ENCODE measurements around the gene SRGAP1. TPM values are rescaled to one million over a fixed set of nuclear protein-coding genes. Genes with fewer than 3 reads are reported as not detected.
A peak's percentile ranks its signal among the peaks of the same experiment; 100 is the strongest.
"Not testable (repeated sequence)": the region's sequence is repeated elsewhere in the genome, so short reads cannot be mapped to it uniquely, and the experiment has no call there.

Gene SRGAP1
- total RNA-seq, 3 donors from 2014 or later (not counting 1 experiment from before 2014, with no cell fraction given): 0.10 to 0.49 (median 0.16) TPM

- H3K4me3 ChIP-seq (ENCODE audit: low read length): no peak overlapping the region
- Mint-ChIP-seq H3K9me3 (no peaks in the 10 kb centered on the region), H3K27me3 (ENCODE audit: low read depth in 2 of 2) (peaks cover 5 to 9% of the 10 kb centered on the region in 2 donors), H3K4me3 (no peak overlapping the region), H3K36me3 (no peaks in the 10 kb centered on the region), H3K4me1 (no peaks in the 10 kb centered on the region), H3K27ac (no peak overlapping the region)
- intact Hi-C loops (cut with micrococcal nuclease): no loop called here
- no peak overlapping the region for H3K27ac ChIP-seq (ENCODE audit: low read length)
- H3K9me3 ChIP-seq (ENCODE audit: control insufficient read depth, insufficient read depth, low read length): no peaks in the 10 kb centered on the region
- DNase-seq (no peak), ATAC-seq (no peak)
- peaks cover 2% of the 10 kb centered on the region for H3K27me3 ChIP-seq (ENCODE audit: control insufficient read depth, insufficient read depth, low read length)
- no peaks in the 10 kb centered on the region for H3K4me1 ChIP-seq (ENCODE audit: control insufficient read depth, insufficient read depth, low read length)
- H3K36me3 ChIP-seq (ENCODE audit: control insufficient read depth, insufficient read depth, low read length): no peaks in the 10 kb centered on the region
- TF ChIP-seq CTCF (IDR thresholded peaks at IDR 0.05): no peak
- WGBS (ENCODE audit: insufficient coverage): 88% methylated on average over 2 of the region's 3 CpGs
Measured at GRCh38 chr12:63836936-63837335, 7.6 kb upstream of the SRGAP1 start.

GRCh38 chr12:63838411-63838810 is 6.1 kb upstream of the SRGAP1 start:
- Histone ChIP-seq H3K4me1 (ENCODE audit: control insufficient read depth, insufficient read depth, low read length) (peaks cover 4% of the 10 kb centered on the region), H3K9me3 (ENCODE audit: control insufficient read depth, insufficient read depth, low read length) (no peaks in the 10 kb centered on the region), H3K36me3 (ENCODE audit: control insufficient read depth, insufficient read depth, low read length) (no peaks in the 10 kb centered on the region), H3K4me3 (ENCODE audit: low read length) (no peak overlapping the region), H3K27ac (ENCODE audit: low read length) (no peak overlapping the region), H3K27me3 (ENCODE audit: control insufficient read depth, insufficient read depth, low read length) (peaks cover 2% of the 10 kb centered on the region)
- no peaks in the 10 kb centered on the region for H3K9me3 Mint-ChIP-seq
- intact Hi-C loops (cut with micrococcal nuclease): no loop called here
- DNase-seq: no peak
- no peak overlapping the region for H3K4me3 Mint-ChIP-seq
- 80% methylated on average over 9 of the region's 9 CpGs for WGBS (ENCODE audit: insufficient coverage)
- no peaks in the 10 kb centered on the region for H3K36me3 Mint-ChIP-seq
- no peak for TF ChIP-seq CTCF (IDR thresholded peaks at IDR 0.05)
- no peaks in the 10 kb centered on the region for H3K4me1 Mint-ChIP-seq
- ATAC-seq: no peak
- H3K27ac Mint-ChIP-seq: no peak overlapping the region
- H3K27me3 Mint-ChIP-seq (ENCODE audit: low read depth in 2 of 2): peaks cover 0 to 4% of the 10 kb centered on the region in 2 donors

GRCh38 chr12:63841011-63841410 is 3.5 kb upstream of the SRGAP1 start:
- Histone ChIP-seq H3K27me3 (ENCODE audit: control insufficient read depth, insufficient read depth, low read length) (peaks cover 2% of the 10 kb centered on the region), H3K9me3 (ENCODE audit: control insufficient read depth, insufficient read depth, low read length) (no peaks in the 10 kb centered on the region), H3K36me3 (ENCODE audit: control insufficient read depth, insufficient read depth, low read length) (no peaks in the 10 kb centered on the region), H3K4me3 (ENCODE audit: low read length) (no peak overlapping the region), H3K27ac (ENCODE audit: low read length) (no peak overlapping the region), H3K4me1 (ENCODE audit: control insufficient read depth, insufficient read depth, low read length) (peaks cover 11% of the 10 kb centered on the region)
- no peak for ATAC-seq
- intact Hi-C loops (cut with micrococcal nuclease): no loop called here
- Mint-ChIP-seq H3K27ac (no peak overlapping the region), H3K4me3 (no peak overlapping the region), H3K27me3 (ENCODE audit: low read depth in 2 of 2) (peaks cover 10 to 15% of the 10 kb centered on the region in 2 donors), H3K36me3 (no peaks in the 10 kb centered on the region), H3K4me1 (peaks cover 6% of the 10 kb centered on the region in 2 donors), H3K9me3 (no peaks in the 10 kb centered on the region)
- 83% methylated on average over 1 of the region's 3 CpGs for WGBS (ENCODE audit: insufficient coverage)
- DNase-seq: no peak
- TF ChIP-seq CTCF (IDR thresholded peaks at IDR 0.05): no peak

GRCh38 chr12:63841571-63841970 is 2.9 kb upstream of the SRGAP1 start:
- ATAC-seq (no peak), DNase-seq (no peak)
- peaks cover 8 to 20% of the 10 kb centered on the region in 2 donors for H3K27me3 Mint-ChIP-seq (ENCODE audit: low read depth in 2 of 2)
- Histone ChIP-seq H3K27ac (ENCODE audit: low read length) (no peak overlapping the region), H3K27me3 (ENCODE audit: control insufficient read depth, insufficient read depth, low read length) (no peaks in the 10 kb centered on the region), H3K36me3 (ENCODE audit: control insufficient read depth, insufficient read depth, low read length) (no peaks in the 10 kb centered on the region), H3K4me3 (ENCODE audit: low read length) (no peak overlapping the region), H3K4me1 (ENCODE audit: control insufficient read depth, insufficient read depth, low read length) (peaks cover 11% of the 10 kb centered on the region), H3K9me3 (ENCODE audit: control insufficient read depth, insufficient read depth, low read length) (no peaks in the 10 kb centered on the region)
- peak overlapping the region; percentile 36 for H3K4me3 Mint-ChIP-seq
- WGBS (ENCODE audit: insufficient coverage): 92% methylated on average over 4 of the region's 4 CpGs
- TF ChIP-seq CTCF (IDR thresholded peaks at IDR 0.05): no peak
- intact Hi-C loops (cut with micrococcal nuclease): no loop called here
- peaks cover 6% of the 10 kb centered on the region in 2 donors for H3K4me1 Mint-ChIP-seq
- H3K36me3 Mint-ChIP-seq: no peaks in the 10 kb centered on the region
- H3K9me3 Mint-ChIP-seq: no peaks in the 10 kb centered on the region
- no peak overlapping the region for H3K27ac Mint-ChIP-seq

GRCh38 chr12:63842750-63843149 is 1.8 kb upstream of the SRGAP1 start:
- H3K4me3 Mint-ChIP-seq: peak overlapping the region; percentile 73
- DNase-seq; H3K4me1 Mint-ChIP-seq; H3K36me3 ChIP-seq (ENCODE audit: control insufficient read depth, insufficient read depth, low read length); H3K36me3 Mint-ChIP-seq; H3K27ac ChIP-seq (ENCODE audit: low read length); H3K27ac Mint-ChIP-seq; H3K9me3 ChIP-seq (ENCODE audit: control insufficient read depth, insufficient read depth, low read length); H3K27me3 ChIP-seq (ENCODE audit: control insufficient read depth, insufficient read depth, low read length); H3K4me3 ChIP-seq (ENCODE audit: low read length); H3K9me3 Mint-ChIP-seq; intact Hi-C loops (cut with micrococcal nuclease); ATAC-seq: not testable (repeated sequence)
- 97% methylated on average over 16 of the region's 17 CpGs for WGBS (ENCODE audit: insufficient coverage)
- H3K27me3 Mint-ChIP-seq (ENCODE audit: low read depth in 2 of 2): peaks cover 10 to 24% of the 10 kb centered on the region in 2 donors
- H3K4me1 ChIP-seq (ENCODE audit: control insufficient read depth, insufficient read depth, low read length): peaks cover 11% of the 10 kb centered on the region

All from natural killer cell (primary cell).